ENCODE data around the gene STPG4.

DNA sequence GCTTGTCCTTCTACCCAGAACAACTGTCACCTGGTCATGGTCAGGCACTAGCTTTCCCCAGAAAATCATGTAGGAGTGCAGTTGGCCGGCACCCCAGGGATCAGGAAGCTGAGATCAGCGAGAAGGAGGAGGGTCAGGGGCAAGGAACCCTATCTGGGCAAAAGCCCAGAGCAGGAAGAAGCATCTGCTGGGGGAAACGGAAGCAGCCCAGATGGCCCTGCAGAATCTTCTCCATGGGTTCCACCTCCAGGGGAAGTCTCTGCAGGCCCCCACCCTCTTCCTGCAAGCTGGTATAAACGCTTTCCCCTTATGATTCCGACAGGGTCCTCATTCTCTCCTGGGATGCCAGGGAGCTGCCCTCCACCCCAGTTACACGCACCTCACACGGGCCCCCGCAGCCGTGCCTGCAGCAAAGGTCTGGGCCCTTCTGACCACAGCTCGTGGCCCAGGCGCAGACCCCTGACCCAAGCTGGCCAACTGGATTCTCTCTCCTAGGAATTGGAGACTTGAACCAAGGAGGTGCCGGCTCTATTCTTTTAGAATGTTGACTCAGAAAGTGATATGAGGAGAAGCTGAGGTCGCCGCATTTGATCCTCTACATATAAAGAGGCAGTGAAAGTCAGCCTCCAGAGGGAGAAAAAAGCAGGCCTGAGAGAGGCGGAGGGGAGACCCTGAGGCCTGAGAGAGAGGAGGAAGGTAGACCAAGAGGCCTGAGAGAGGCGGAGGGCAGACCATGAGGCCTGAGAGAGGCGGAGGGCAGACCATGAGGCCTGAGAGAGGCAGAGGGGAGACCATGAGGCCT, 71.0 kb downstream of the STPG4 start:
- no peak for TF ChIP-seq EZH2 (IDR thresholded peaks at IDR 0.05)
- no peak for TF ChIP-seq POLR2AphosphoS5 (IDR thresholded peaks at IDR 0.05; ENCODE audit: borderline replicate concordance, low read depth, low read length)

All from SK-N-MC (cell line).